Fibroblast of lung (primary cell): ENCODE data around the gene SESN2. TPM values are rescaled to one million over a fixed set of nuclear protein-coding genes. Genes with fewer than 3 reads are reported as not detected.

Experiments
- DNase-seq, 2 donors: peaks; one replicate each; pipeline versions ENCODE4 v3.0.0 to v3.0.0-alpha.2; 2010; ENCODE audit warnings: low read depth in 2 of 2
- H2AFZ ChIP-seq: 2 replicates; pipeline ENCODE4 v1.5.1; 2012; ENCODE audit warnings: low read length, control low read depth, inconsistent platforms
- H3K27ac ChIP-seq: 2 replicates; pipeline ENCODE4 v1.5.1; 2011; ENCODE audit warnings: low read length, control low read depth; ENCODE audit not compliant: insufficient read depth
- H3K27me3 ChIP-seq: 2 replicates; pipeline ENCODE4 v1.5.1; 2011; ENCODE audit warnings: mild to moderate bottlenecking, low read length; ENCODE audit not compliant: control insufficient read depth, insufficient read depth
- H3K36me3 ChIP-seq: 2 replicates; pipeline ENCODE4 v1.5.1; 2011; ENCODE audit warnings: low read length; ENCODE audit not compliant: control insufficient read depth, insufficient read depth
- H3K4me1 ChIP-seq: 2 replicates; pipeline ENCODE4 v1.5.1; 2011; ENCODE audit warnings: low read length; ENCODE audit not compliant: control insufficient read depth, insufficient read depth; ENCODE audit errors: extremely low read depth
- H3K4me2 ChIP-seq: 2 replicates; pipeline ENCODE4 v1.5.1; 2011; ENCODE audit warnings: low read length, control low read depth; ENCODE audit not compliant: insufficient read depth; ENCODE audit errors: extremely low read depth
- H3K4me3 ChIP-seq, 4 experiments: fragments of 200-600 bp in 1 of 4; sonication (generic) in 1 of 4; replicated peaks in 1 of 4; 2 replicates each; pipeline ENCODE4 v1.5.1; 2011 to 2016; ENCODE audit warnings: low read length in 4 of 4, low read depth in 3 of 4, mild to moderate bottlenecking in 3 of 4, control low read depth in 2 of 4, inconsistent platforms in 1 of 4, mixed read lengths in 1 of 4; ENCODE audit not compliant: insufficient read depth in 1 of 4; ENCODE audit errors: control extremely low read depth in 1 of 4
- H3K79me2 ChIP-seq: 2 replicates; pipeline ENCODE4 v1.5.1; 2012; ENCODE audit warnings: mild to moderate bottlenecking, low read length, inconsistent platforms; ENCODE audit not compliant: control insufficient read depth, insufficient read depth
- H3K9ac ChIP-seq: 2 replicates; pipeline ENCODE4 v1.5.1; 2011; ENCODE audit warnings: mild to moderate bottlenecking, low read length, control low read depth; ENCODE audit not compliant: insufficient read depth
- H3K9me3 ChIP-seq: 2 replicates; pipeline ENCODE4 v1.5.1; 2012; ENCODE audit warnings: low read depth, low read length; ENCODE audit not compliant: control insufficient read depth, insufficient read depth
- H4K20me1 ChIP-seq: 2 replicates; pipeline ENCODE4 v1.5.1; 2011; ENCODE audit warnings: low read length; ENCODE audit not compliant: control insufficient read depth, insufficient read depth; ENCODE audit errors: extremely low read depth
- EZH2 ChIP-seq: IDR thresholded peaks from 2 replicates; pipeline ENCODE4 v1.5.1; 2012; ENCODE audit warnings: low read length, control low read depth, mild to moderate bottlenecking; ENCODE audit errors: missing control alignments
- polyA plus RNA-seq, 2 donors: library from polyadenylated mRNA; depleted of rRNA in 1 of 2; stranded (reverse) in 1 of 2; unstranded in 1 of 2; fragments of >200 nt; gene quantifications; 2 replicates each; pipeline ENCODE4 v1.2.1, GENCODE V29; 2011 to 2012; ENCODE audit warnings: missing spikeins in 1 of 2
- total RNA-seq: library from RNA; depleted of rRNA; stranded (reverse); fragments of >200 nt; gene quantifications from 2 replicates; pipeline ENCODE4 v1.2.1, GENCODE V29; 2014
- TF ChIP-seq, protein P1 (sequence below), 2 donors: IDR thresholded peaks in 1 of 2; conservative IDR thresholded peaks in 1 of 2; 1 replicate in 1 of 2; 2 replicates in 1 of 2; pipeline ENCODE4 v1.5.1; 2011 to 2012; ENCODE audit warnings: low read length in 2 of 2, control low read depth in 1 of 2, inconsistent platforms in 1 of 2, low read depth in 1 of 2, mild to moderate bottlenecking in 1 of 2

Gene SESN2
- total and polyA plus RNA-seq, 2 donors (not counting 1 experiment from before 2014, with no cell fraction given) = 8.4 to 55.2 TPM

DNA sequence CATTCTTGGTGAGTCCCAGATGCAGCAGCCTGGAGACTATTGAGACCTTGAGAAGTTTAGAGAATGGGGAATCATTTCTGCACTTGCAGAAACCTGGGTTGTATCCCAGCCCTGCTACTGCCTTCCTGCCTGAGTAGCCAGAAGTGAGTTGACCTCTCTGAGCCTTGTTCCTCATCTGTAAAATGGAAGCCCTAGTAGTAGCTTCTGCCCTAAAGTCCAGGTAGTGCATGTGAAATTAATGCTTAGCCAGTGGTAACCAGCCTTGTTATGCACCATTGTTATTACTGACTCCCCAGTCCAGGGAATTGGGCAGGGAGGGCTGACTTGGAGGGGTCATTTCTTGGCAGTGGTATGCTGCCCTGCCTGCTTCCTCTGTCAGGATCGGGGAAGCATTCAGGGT lies 5.6 kb downstream of the SESN2 start:
- peaks cover 13% of the 10 kb centered on the region for H4K20me1 ChIP-seq
- H3K27ac ChIP-seq = no peak overlapping the region
- H3K4me3 ChIP-seq = peak overlapping the region in 2 of 4 experiments; percentile 20 to 39
- no peak overlapping the region for H3K4me2 ChIP-seq
- H3K27me3 ChIP-seq = no peaks in the 10 kb centered on the region
- no peak for DNase-seq
- TF ChIP-seq, protein P1, sequence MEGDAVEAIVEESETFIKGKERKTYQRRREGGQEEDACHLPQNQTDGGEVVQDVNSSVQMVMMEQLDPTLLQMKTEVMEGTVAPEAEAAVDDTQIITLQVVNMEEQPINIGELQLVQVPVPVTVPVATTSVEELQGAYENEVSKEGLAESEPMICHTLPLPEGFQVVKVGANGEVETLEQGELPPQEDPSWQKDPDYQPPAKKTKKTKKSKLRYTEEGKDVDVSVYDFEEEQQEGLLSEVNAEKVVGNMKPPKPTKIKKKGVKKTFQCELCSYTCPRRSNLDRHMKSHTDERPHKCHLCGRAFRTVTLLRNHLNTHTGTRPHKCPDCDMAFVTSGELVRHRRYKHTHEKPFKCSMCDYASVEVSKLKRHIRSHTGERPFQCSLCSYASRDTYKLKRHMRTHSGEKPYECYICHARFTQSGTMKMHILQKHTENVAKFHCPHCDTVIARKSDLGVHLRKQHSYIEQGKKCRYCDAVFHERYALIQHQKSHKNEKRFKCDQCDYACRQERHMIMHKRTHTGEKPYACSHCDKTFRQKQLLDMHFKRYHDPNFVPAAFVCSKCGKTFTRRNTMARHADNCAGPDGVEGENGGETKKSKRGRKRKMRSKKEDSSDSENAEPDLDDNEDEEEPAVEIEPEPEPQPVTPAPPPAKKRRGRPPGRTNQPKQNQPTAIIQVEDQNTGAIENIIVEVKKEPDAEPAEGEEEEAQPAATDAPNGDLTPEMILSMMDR (conservative IDR thresholded peaks at IDR 0.05 in 1 of 2, IDR thresholded peaks at IDR 0.05 in 1 of 2; ENCODE audit: low read depth in 1 of 2, low read length in 2 of 2) = no peak
- no peak for TF ChIP-seq EZH2
- no peaks in the 10 kb centered on the region for H3K36me3 ChIP-seq
- no peak overlapping the region for H3K9ac ChIP-seq
- H3K4me1 ChIP-seq = peaks cover 4% of the 10 kb centered on the region
- H3K79me2 ChIP-seq = peaks cover 83% of the 10 kb centered on the region
- no peaks in the 10 kb centered on the region for H3K9me3 ChIP-seq
- H2AFZ ChIP-seq = no peak overlapping the region

DNA sequence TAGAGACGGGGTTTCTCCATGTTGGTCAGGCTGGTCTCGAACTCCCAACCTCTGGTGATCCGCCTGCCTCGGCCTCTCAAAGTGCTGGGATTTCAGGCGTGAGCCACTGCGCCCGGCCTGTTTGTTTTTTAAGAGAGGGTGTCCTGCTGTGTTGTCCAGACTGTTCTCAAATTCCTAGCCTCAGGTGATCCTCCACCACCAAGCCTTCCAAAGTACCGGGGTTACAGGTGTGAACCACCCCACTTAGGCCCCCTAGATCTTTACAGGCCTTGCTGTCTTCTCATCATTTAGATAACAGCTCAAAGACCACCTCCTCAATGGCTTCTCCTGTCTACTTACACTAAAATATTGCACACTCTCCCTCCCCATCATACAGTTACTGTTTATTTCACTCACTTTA lies 6.3 kb downstream of the SESN2 start:
- Histone ChIP-seq H3K36me3 (no peaks in the 10 kb centered on the region), H3K4me1 (peaks cover 4% of the 10 kb centered on the region), H3K9me3 (no peaks in the 10 kb centered on the region), H2AFZ (no peak overlapping the region), H3K27me3 (no peaks in the 10 kb centered on the region), H3K4me2 (no peak overlapping the region), H3K4me3 (no peak overlapping the region), H3K27ac (no peak overlapping the region), H3K9ac (no peak overlapping the region), H3K79me2 (peaks cover 77% of the 10 kb centered on the region), H4K20me1 (peaks cover 13% of the 10 kb centered on the region)
- TF ChIP-seq, protein P1 (conservative IDR thresholded peaks at IDR 0.05 in 1 of 2, IDR thresholded peaks at IDR 0.05 in 1 of 2; ENCODE audit: low read depth in 1 of 2, low read length in 2 of 2) = no peak
- no peak for TF ChIP-seq EZH2
- DNase-seq = no peak

- Histone ChIP-seq H3K79me2 (peaks cover 68% of the 10 kb centered on the region), H3K4me1 (peaks cover 2% of the 10 kb centered on the region), H3K27me3 (no peaks in the 10 kb centered on the region), H3K27ac (no peak overlapping the region), H3K9ac (no peak overlapping the region), H3K9me3 (no peaks in the 10 kb centered on the region), H3K36me3 (peaks cover 3% of the 10 kb centered on the region), H3K4me3 (peak overlapping the region in 2 of 4 experiments; percentile 1 to 6), H3K4me2 (no peak overlapping the region), H4K20me1 (peaks cover 5% of the 10 kb centered on the region), H2AFZ (no peak overlapping the region)
- no peak for DNase-seq
- TF ChIP-seq, protein P1 (conservative IDR thresholded peaks at IDR 0.05 in 1 of 2, IDR thresholded peaks at IDR 0.05 in 1 of 2; ENCODE audit: low read depth in 1 of 2, low read length in 2 of 2) = no peak
- TF ChIP-seq EZH2 = no peak
Observed at GRCh38 chr1:28266920-28267322, 7.6 kb downstream of the SESN2 start.
